A549 (cell line): ENCODE data around the gene ADO. TPM values are rescaled to one million over a fixed set of nuclear protein-coding genes. Genes with fewer than 3 reads are reported as not detected.

ENCODE experiments used
- ATAC-seq, 2 experiments: fragments of 200-7000 bp in 1 of 2; fragments of >200 bp in 1 of 2; cut with Nextera tagmentation in 1 of 2; cut with Tn5 transposase in 1 of 2; 3 replicates each; pipeline versions ENCODE4 v1.8.0 to v1.9.1; 2018 to 2020; ENCODE audit warnings: mild to moderate bottlenecking in 1 of 2, moderate library complexity in 1 of 2
- CTCF ChIA-PET: fragments of 300-600 bp; sonication (Branson Sonifier 250); formaldehyde crosslinking; extraction: SDS; loops from one replicate; lab custom pipeline; 2021; ENCODE audit warnings: antibody characterized with exemption, inconsistent platforms; lab: Yijun Ruan, JAX
- POLR2A ChIA-PET: fragments of 350-600 bp; formaldehyde crosslinking; extraction: SDS; loops from one replicate; lab custom pipeline; 2021; ENCODE audit warnings: antibody characterized with exemption, inconsistent platforms; lab: Yijun Ruan, JAX
- DNase-seq, 2 experiments: peaks; one replicate each; pipeline versions ENCODE4 v3.0.0 to v3.0.0-alpha.2; 2011 to 2016; ENCODE audit warnings: low read depth in 1 of 2, low spot score in 1 of 2
- FAIRE-seq: peaks from 2 replicates; lab custom pipeline; 2011; peaks lifted over from hg19 to GRCh38; lab: Jason Lieb, UNC
- H3K27ac ChIP-seq, 2 experiments: fragments of >200 bp; sonication (Bioruptor Twin); formaldehyde crosslinking; 3 replicates each; pipeline ENCODE4 v1.5.1; 2016 to 2017
- H3K4me1 ChIP-seq: fragments of >200 bp; sonication (Bioruptor Twin); formaldehyde crosslinking; 3 replicates; pipeline ENCODE4 v1.6.1; 2016
- H3K4me2 ChIP-seq: fragments of >200 bp; sonication (Bioruptor Twin); formaldehyde crosslinking; 3 replicates; pipeline ENCODE4 v1.6.1; 2016
- H3K4me3 ChIP-seq: fragments of >200 bp; sonication (Bioruptor Twin); formaldehyde crosslinking; 3 replicates; pipeline ENCODE4 v1.5.1; 2016
- H3K9me3 ChIP-seq: fragments of >200 bp; sonication (Bioruptor Twin); formaldehyde crosslinking; 3 replicates; pipeline ENCODE4 v1.6.1; 2016
- CEBPB ChIP-seq, 2 experiments: fragments of >200 bp in 1 of 2; sonication (Bioruptor Twin) in 1 of 2; formaldehyde crosslinking in 1 of 2; IDR thresholded peaks; 2 replicates each; pipeline ENCODE4 v1.6.1; 2012 to 2016
- CHD2 ChIP-seq: fragments of 150-350 bp; IDR thresholded peaks from 2 replicates; pipeline ENCODE4 v1.6.1; 2014; ENCODE audit warnings: low read length; ENCODE audit not compliant: partially characterized antibody
- CTCF ChIP-seq: fragments of >200 bp; sonication (Bioruptor Twin); formaldehyde crosslinking; IDR thresholded peaks from 3 replicates; pipeline ENCODE4 v1.5.1; 2016
- FOSL2 ChIP-seq, 2 experiments: fragments of 450-650 bp in 1 of 2; fragments of >200 bp in 1 of 2; sonication (Bioruptor Twin) in 1 of 2; formaldehyde crosslinking; IDR thresholded peaks; 2 replicates each; pipeline versions ENCODE4 v1.5.0 to v1.6.1; 2016 to 2020; ENCODE audit warnings: mild to moderate bottlenecking in 1 of 2, moderate library complexity in 1 of 2
- HEYL ChIP-seq: fragments of 250-450 bp; sonication (Bioruptor Pico); IDR thresholded peaks from 2 replicates; pipeline ENCODE4 v1.8.0; 2021; ENCODE audit warnings: mild to moderate bottlenecking, moderate library complexity
- HOXA7 ChIP-seq: fragments of 250-450 bp; sonication (Bioruptor Pico); IDR thresholded peaks from 2 replicates; pipeline ENCODE4 v1.5.0; 2020; ENCODE audit warnings: mild to moderate bottlenecking, moderate library complexity
- HOXB5 ChIP-seq: fragments of 250-450 bp; sonication (Bioruptor Pico); IDR thresholded peaks from 2 replicates; pipeline ENCODE4 v1.5.0; 2020; ENCODE audit warnings: mild to moderate bottlenecking, moderate library complexity
- KDM5A ChIP-seq: fragments of 200-600 bp; sonication (generic); IDR thresholded peaks from 2 replicates; pipeline ENCODE4 v1.6.1; 2016; ENCODE audit warnings: antibody characterized with exemption, mild to moderate bottlenecking
- MAFK ChIP-seq: fragments of 450-650 bp; IDR thresholded peaks from 2 replicates; pipeline ENCODE4 v1.6.1; 2014; ENCODE audit not compliant: partially characterized antibody
- MAZ ChIP-seq: fragments of 150-350 bp; IDR thresholded peaks from 2 replicates; pipeline ENCODE4 v1.6.1; 2014; ENCODE audit warnings: antibody characterized with exemption, low read depth, low read length, borderline replicate concordance
- NPAS2 ChIP-seq: fragments of 250-450 bp; sonication (Bioruptor Pico); IDR thresholded peaks from 2 replicates; pipeline ENCODE4 v1.8.0; 2022; ENCODE audit warnings: mild to moderate bottlenecking, moderate library complexity, borderline replicate concordance
- PHF8 ChIP-seq: fragments of 200-600 bp; sonication (generic); IDR thresholded peaks from 2 replicates; pipeline ENCODE4 v1.6.1; 2016; ENCODE audit warnings: low read depth, mild to moderate bottlenecking, antibody characterized with exemption, moderate library complexity, borderline replicate concordance
- RAD21 ChIP-seq, 2 experiments: fragments of >200 bp in 1 of 2; sonication (Bioruptor Twin) in 1 of 2; formaldehyde crosslinking in 1 of 2; IDR thresholded peaks in 1 of 2; conservative IDR thresholded peaks in 1 of 2; 2 replicates in 1 of 2; 3 replicates in 1 of 2; pipeline ENCODE4 v1.6.1; 2012 to 2018; ENCODE audit warnings: inconsistent platforms in 1 of 2
- RARB ChIP-seq: fragments of 250-450 bp; sonication (Bioruptor Pico); IDR thresholded peaks from 2 replicates; pipeline ENCODE4 v1.8.0; 2021; ENCODE audit warnings: mild to moderate bottlenecking, moderate library complexity
- RCOR1 ChIP-seq: fragments of 150-350 bp; IDR thresholded peaks from 2 replicates; pipeline ENCODE4 v1.6.1; 2014; ENCODE audit warnings: antibody characterized with exemption, low read length, low read depth
- RFX5 ChIP-seq: fragments of 450-650 bp; IDR thresholded peaks from 2 replicates; pipeline ENCODE4 v1.7.1; 2014; ENCODE audit warnings: antibody characterized with exemption, mild to moderate bottlenecking, moderate library complexity
- RNF2 ChIP-seq: fragments of 200-600 bp; sonication (generic); IDR thresholded peaks from 2 replicates; pipeline ENCODE4 v1.6.1; 2016; ENCODE audit warnings: low read depth, mild to moderate bottlenecking, antibody characterized with exemption, moderate library complexity, borderline replicate concordance
- SMC3 ChIP-seq: fragments of >200 bp; sonication (Bioruptor Twin); formaldehyde crosslinking; IDR thresholded peaks from 3 replicates; pipeline ENCODE4 v1.6.1; 2018; ENCODE audit warnings: inconsistent platforms
- ZC3H11A ChIP-seq: fragments of 450-650 bp; IDR thresholded peaks from 2 replicates; pipeline ENCODE4 v1.6.1; 2014; ENCODE audit warnings: antibody characterized with exemption, mild to moderate bottlenecking
- WGBS: methylation state at CpG from one replicate; pipeline ENCODE4 v1.1.6; 2017; ENCODE audit errors: missing lambda C conversion rate; 5-methylcytosine and 5-hydroxymethylcytosine counted together
- polyA plus RNA-seq, 4 experiments: library from polyadenylated mRNA; depleted of rRNA in 3 of 4; stranded (reverse); fragments of >200 nt; fragmentation: RNase III in 1 of 4; extraction: RNeasy Plus Mini Kit Qiagen cat#74134 plus additional on column Dnase treatment in 1 of 4; gene quantifications; 2 replicates in 3 of 4; 3 replicates in 1 of 4; pipeline ENCODE4 v1.2.3, GENCODE V29; 2011 to 2017
- TF ChIP-seq, protein P1 (sequence below): IDR thresholded peaks from 2 replicates; pipeline ENCODE4 v1.6.1; 2012
- TF ChIP-seq, protein P2 (sequence below): fragments of >200 bp; sonication (Bioruptor Twin); formaldehyde crosslinking; IDR thresholded peaks from 3 replicates; pipeline ENCODE4 v1.6.1; 2016
- TF ChIP-seq, protein P3 (sequence below): IDR thresholded peaks from 2 replicates; pipeline ENCODE4 v1.6.1; 2012; ENCODE audit warnings: low read depth, borderline replicate concordance

ADO gene
- polyA plus RNA-seq, 2 of the 4 experiments (the other 2 are of a cell fraction): 18.8 to 23.2 TPM

DNA sequence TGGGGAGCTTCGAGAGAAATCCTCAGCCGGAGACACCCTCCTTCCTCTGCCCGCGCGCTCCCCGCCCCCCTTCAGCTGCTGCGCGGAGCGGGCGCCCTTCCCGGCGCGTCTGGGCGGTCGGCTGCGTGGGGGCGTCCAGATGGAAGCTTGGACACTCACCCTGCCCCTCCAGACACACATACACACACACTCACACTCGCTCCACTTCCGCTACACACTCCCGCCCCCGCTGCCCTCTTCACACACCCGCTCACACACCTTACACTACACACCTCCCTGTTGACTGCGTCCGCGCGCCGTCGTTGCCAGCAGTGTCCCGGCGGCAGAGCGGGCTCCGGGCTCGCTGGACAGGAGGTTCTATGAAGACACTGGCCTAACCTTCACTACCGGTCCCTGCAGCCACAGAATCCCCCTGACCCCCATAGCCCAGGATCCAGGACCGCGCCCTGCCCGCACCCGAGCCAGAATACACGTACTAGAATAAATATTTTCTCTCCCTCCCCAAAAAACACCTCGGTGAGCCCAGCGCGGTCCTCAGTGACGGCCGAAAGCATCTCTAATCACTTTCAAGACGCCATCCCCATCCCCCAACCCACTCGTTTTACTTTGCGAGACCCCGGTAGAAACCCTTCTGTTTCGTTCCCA lies 12.7 kb downstream of the ADO start:
- 1% methylated on average over 49 of the region's 49 CpGs for WGBS
- FAIRE-seq (no peak), DNase-seq (peak in 1 of 2 experiments; percentile 27), ATAC-seq (peak; percentile 40 to 48)
- Histone ChIP-seq H3K4me2 (peak overlapping the region; percentile 82), H3K27ac (peak overlapping the region in 1 of 2 experiments; percentile 55; a peak in 2 of 6 replicates), H3K4me1 (peaks cover 18% of the 10 kb centered on the region), H3K9me3 (no peaks in the 10 kb centered on the region), H3K4me3 (peak overlapping the region; percentile 58)
- no peak for TF ChIP-seq CHD2
- 0 out of 2 replicates have a peak, but pooled peaks have one; percentile 16 for TF ChIP-seq RNF2
- POLR2A ChIA-PET: interaction anchor here (2.5 kb wide), 1 partner anchor 13 kb away, joined by 14 read pairs; the partner anchor contains the start of gene ADO
- CTCF ChIA-PET: interaction anchor here (0.5 to 6.2 kb wide), 29 partner anchors 8 to 1157 kb away, joined by 3 to 62 read pairs (median 3); no protein-coding TSS in a partner anchor

DNA sequence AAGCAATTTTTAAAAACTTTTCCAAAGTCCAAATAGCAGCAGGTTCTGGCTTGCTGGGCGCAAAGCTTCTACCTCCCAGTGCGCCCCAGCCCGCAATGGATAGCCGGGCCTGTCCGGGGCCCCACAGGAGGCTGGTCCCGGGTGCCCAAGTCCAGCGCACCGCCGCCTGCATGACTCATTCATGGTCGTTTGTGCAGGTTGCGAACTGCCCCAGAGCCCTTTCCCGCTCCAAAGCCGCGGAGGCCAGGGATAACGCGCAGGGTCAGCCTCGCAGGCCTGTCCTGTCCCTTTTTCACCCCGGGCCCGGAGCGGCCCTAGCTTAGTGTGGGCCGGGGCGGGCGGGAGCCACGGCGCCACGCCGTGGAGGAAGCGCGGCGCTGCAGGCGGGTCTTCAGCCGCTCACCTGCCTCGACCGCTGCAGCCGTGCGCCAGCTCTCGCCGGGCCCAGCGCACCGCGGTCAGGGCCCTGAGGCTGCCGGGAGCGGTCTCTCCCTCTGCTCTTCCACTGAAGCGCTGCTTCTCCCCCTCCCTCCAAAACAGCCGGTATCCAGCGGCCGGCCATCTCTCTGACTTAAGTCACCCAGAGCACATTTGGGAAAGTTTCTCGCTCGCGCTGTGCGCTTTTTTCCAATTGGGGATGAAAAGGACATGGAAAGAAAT lies 13.4 kb downstream of the ADO start:
- peak; percentile 78 to 79 for DNase-seq

GRCh38 chr10:62818426-62819011 lies 14.0 kb downstream of the ADO start:
- peak overlapping the region; percentile 82 for H3K4me2 ChIP-seq
- ChIA-PET POLR2A (interaction anchor here (2.5 kb wide), 1 partner anchor 14 kb away, joined by 14 read pairs; the partner anchor contains the start of gene ADO), CTCF (interaction anchor here (0.6 to 6.2 kb wide), 30 partner anchors 10 to 919 kb away, joined by 3 to 62 read pairs (median 4); no protein-coding TSS in a partner anchor)
- DNase-seq: peak in 1 of 2 experiments; percentile 17
- FAIRE-seq: no peak
- H3K9me3 ChIP-seq: no peaks in the 10 kb centered on the region
- 0 out of 6 replicates have a peak, but pooled peaks of 1 of the 2 experiments have one; percentile 7 for ATAC-seq
- peaks cover 18% of the 10 kb centered on the region for H3K4me1 ChIP-seq
- peak overlapping the region; percentile 58 for H3K4me3 ChIP-seq
- TF ChIP-seq ZC3H11A (no peak), CEBPB (IDR thresholded peaks at IDR 0.05) (no peak), HEYL (CRISPR knock-in tag) (no peak), RCOR1 (no peak), HOXA7 (CRISPR knock-in tag) (no peak), SMC3 (peak; percentile 21; the same call in 1 of the 3 replicates), CHD2 (no peak), HOXB5 (CRISPR knock-in tag) (no peak), RFX5 (no peak), RARB (CRISPR knock-in tag) (no peak), MAFK (no peak), NPAS2 (no peak)
- TF ChIP-seq, protein P1, sequence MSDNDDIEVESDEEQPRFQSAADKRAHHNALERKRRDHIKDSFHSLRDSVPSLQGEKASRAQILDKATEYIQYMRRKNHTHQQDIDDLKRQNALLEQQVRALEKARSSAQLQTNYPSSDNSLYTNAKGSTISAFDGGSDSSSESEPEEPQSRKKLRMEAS: peak; percentile 60; the same call in 1 of the 2 replicates
- TF ChIP-seq, protein P2, sequence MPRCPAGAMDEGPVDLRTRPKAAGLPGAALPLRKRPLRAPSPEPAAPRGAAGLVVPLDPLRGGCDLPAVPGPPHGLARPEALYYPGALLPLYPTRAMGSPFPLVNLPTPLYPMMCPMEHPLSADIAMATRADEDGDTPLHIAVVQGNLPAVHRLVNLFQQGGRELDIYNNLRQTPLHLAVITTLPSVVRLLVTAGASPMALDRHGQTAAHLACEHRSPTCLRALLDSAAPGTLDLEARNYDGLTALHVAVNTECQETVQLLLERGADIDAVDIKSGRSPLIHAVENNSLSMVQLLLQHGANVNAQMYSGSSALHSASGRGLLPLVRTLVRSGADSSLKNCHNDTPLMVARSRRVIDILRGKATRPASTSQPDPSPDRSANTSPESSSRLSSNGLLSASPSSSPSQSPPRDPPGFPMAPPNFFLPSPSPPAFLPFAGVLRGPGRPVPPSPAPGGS: no peak
- 66% methylated on average over 22 of the region's 65 CpGs for WGBS
- H3K27ac ChIP-seq: no peak overlapping the region

More for the DNA sequence above, 13.4 kb downstream of the ADO start:
- Histone ChIP-seq H3K4me2 (peak overlapping the region; percentile 82), H3K9me3 (no peaks in the 10 kb centered on the region), H3K4me3 (peak overlapping the region; percentile 58), H3K27ac (peak overlapping the region; percentile 21 to 55; a peak in 4 of 6 replicates), H3K4me1 (peaks cover 18% of the 10 kb centered on the region)
- WGBS: 14% methylated on average over 19 of the region's 51 CpGs
- ATAC-seq (peak; percentile 58 to 82), FAIRE-seq (no peak)
- CTCF ChIA-PET: interaction anchor here (0.6 to 6.2 kb wide), 34 partner anchors 8 to 1157 kb away, joined by 3 to 62 read pairs (median 3); no protein-coding TSS in a partner anchor
- POLR2A ChIA-PET: interaction anchor here (2.5 kb wide), 1 partner anchor 14 kb away, joined by 14 read pairs; the partner anchor contains the start of gene ADO
- TF ChIP-seq, protein P3, sequence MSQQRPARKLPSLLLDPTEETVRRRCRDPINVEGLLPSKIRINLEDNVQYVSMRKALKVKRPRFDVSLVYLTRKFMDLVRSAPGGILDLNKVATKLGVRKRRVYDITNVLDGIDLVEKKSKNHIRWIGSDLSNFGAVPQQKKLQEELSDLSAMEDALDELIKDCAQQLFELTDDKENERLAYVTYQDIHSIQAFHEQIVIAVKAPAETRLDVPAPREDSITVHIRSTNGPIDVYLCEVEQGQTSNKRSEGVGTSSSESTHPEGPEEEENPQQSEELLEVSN: peak; percentile 27; the same call in 1 of the 2 replicates
- TF ChIP-seq KDM5A: no peak
- no peak for TF ChIP-seq MAZ
- TF ChIP-seq RAD21 (conservative IDR thresholded peaks at IDR 0.05 in 1 of 2, IDR thresholded peaks at IDR 0.05 in 1 of 2): peak; percentile 52 to 77; a peak in 4 of 5 replicates
- TF ChIP-seq CTCF: peak; percentile 78
- TF ChIP-seq, protein P1: peak; percentile 19; the same call in 1 of the 2 replicates
- TF ChIP-seq SMC3: peak; percentile 90
- TF ChIP-seq FOSL2 (IDR thresholded peaks at IDR 0.05): no peak
- peak; percentile 60 for TF ChIP-seq FOSL2 (CRISPR knock-in tag; IDR thresholded peaks at IDR 0.05)
- TF ChIP-seq HEYL (CRISPR knock-in tag): no peak
- peak; percentile 36; the same call in 1 of the 2 replicates for TF ChIP-seq PHF8
